ENCODE data around the gene C10orf95. TPM values are rescaled to one million over a fixed set of nuclear protein-coding genes. Genes with fewer than 3 reads are reported as not detected.
A peak's percentile ranks its signal among the peaks of the same experiment; 100 is the strongest.

Gene C10orf95
- total RNA-seq, 3 donors from 2014 or later (not counting 1 experiment from before 2014, with no cell fraction given), result 0.25 to 0.41 (median 0.35) TPM

GRCh38 chr10:102400598-102401341 lies 50.6 kb downstream of the C10orf95 start:
- no peaks in the 10 kb centered on the region for H3K27me3 Mint-ChIP-seq (ENCODE audit: low read depth in 2 of 2)
- 98% methylated on average over 22 of the region's 22 CpGs for WGBS (ENCODE audit: insufficient coverage)
- ATAC-seq (no peak), DNase-seq (peak in 1 of 2 donors; percentile 33)
- intact Hi-C loops (cut with micrococcal nuclease), result no loop called here
- H3K9me3 Mint-ChIP-seq, result no peaks in the 10 kb centered on the region
- peaks cover 34% of the 10 kb centered on the region for H3K4me1 ChIP-seq (ENCODE audit: control insufficient read depth, insufficient read depth, low read length)
- H3K9me3 ChIP-seq (ENCODE audit: control insufficient read depth, insufficient read depth, low read length), result no peaks in the 10 kb centered on the region
- H3K4me1 Mint-ChIP-seq, result peaks cover 13 to 27% of the 10 kb centered on the region in 2 donors
- no peak overlapping the region for H3K4me3 ChIP-seq (ENCODE audit: low read length)
- H3K27ac ChIP-seq (ENCODE audit: low read length), result no peak overlapping the region
- H3K36me3 ChIP-seq (ENCODE audit: control insufficient read depth, insufficient read depth, low read length), result peaks cover 42% of the 10 kb centered on the region
- peak overlapping the region; percentile 42 for H3K4me3 Mint-ChIP-seq
- peak overlapping the region in 1 of 2 donors; percentile 99 for H3K27ac Mint-ChIP-seq
- TF ChIP-seq CTCF (IDR thresholded peaks at IDR 0.05), result no peak
- no peaks in the 10 kb centered on the region for H3K36me3 Mint-ChIP-seq
- H3K27me3 ChIP-seq (ENCODE audit: control insufficient read depth, insufficient read depth, low read length), result no peaks in the 10 kb centered on the region

DNA sequence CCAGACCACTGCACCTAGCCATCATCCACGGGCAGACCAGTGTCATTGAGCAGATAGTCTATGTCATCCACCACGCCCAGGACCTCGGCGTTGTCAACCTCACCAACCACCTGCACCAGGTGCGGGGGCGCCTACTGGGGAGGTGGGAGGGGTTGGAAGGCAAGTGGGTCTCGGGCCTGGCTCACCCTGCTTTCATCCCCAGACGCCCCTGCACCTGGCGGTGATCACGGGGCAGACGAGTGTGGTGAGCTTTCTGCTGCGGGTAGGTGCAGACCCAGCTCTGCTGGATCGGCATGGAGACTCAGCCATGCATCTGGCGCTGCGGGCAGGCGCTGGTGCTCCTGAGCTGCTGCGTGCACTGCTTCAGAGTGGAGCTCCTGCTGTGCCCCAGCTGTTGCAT lies 51.3 kb downstream of the C10orf95 start:
- no peaks in the 10 kb centered on the region for H3K27me3 Mint-ChIP-seq (ENCODE audit: low read depth in 2 of 2)
- H3K4me3 ChIP-seq (ENCODE audit: low read length), result no peak overlapping the region
- H3K27ac ChIP-seq (ENCODE audit: low read length), result peak overlapping the region; percentile 56
- 93% methylated on average over 17 of the region's 17 CpGs for WGBS (ENCODE audit: insufficient coverage)
- H3K27ac Mint-ChIP-seq, result peak overlapping the region; percentile 99
- no peaks in the 10 kb centered on the region for H3K9me3 Mint-ChIP-seq
- H3K4me1 ChIP-seq (ENCODE audit: control insufficient read depth, insufficient read depth, low read length), result peaks cover 38% of the 10 kb centered on the region
- peaks cover 42% of the 10 kb centered on the region for H3K36me3 ChIP-seq (ENCODE audit: control insufficient read depth, insufficient read depth, low read length)
- intact Hi-C loops (cut with micrococcal nuclease), result no loop called here
- H3K4me1 Mint-ChIP-seq, result peaks cover 16 to 32% of the 10 kb centered on the region in 2 donors
- TF ChIP-seq CTCF (IDR thresholded peaks at IDR 0.05), result no peak
- peak overlapping the region; percentile 42 for H3K4me3 Mint-ChIP-seq
- DNase-seq (no peak), ATAC-seq (no peak)
- H3K27me3 ChIP-seq (ENCODE audit: control insufficient read depth, insufficient read depth, low read length), result no peaks in the 10 kb centered on the region
- no peaks in the 10 kb centered on the region for H3K36me3 Mint-ChIP-seq
- no peaks in the 10 kb centered on the region for H3K9me3 ChIP-seq (ENCODE audit: control insufficient read depth, insufficient read depth, low read length)

Other genes starting within 250 kb of the C10orf95 start
- not detected for gene ELOVL3, start 225.2 kb downstream of the C10orf95 start, total RNA-seq
- gene PITX3, start 210.0 kb downstream of the C10orf95 start, total RNA-seq, result not detected
- gene GBF1, start 206.0 kb downstream of the C10orf95 start, total RNA-seq, result 10 to 100 TPM; 48.2 to 52.5 (median 50.9) TPM
- 100 to 1,000 TPM; 201 to 264 (median 246) TPM for gene NFKB2, start 55.8 kb downstream of the C10orf95 start, total RNA-seq
- gene PSD, start 32.8 kb downstream of the C10orf95 start, total RNA-seq, result 1 to 10 TPM; 1.9 to 2.4 (median 2.1) TPM
- 10 to 100 TPM; 15.2 to 17.4 (median 15.5) TPM for gene FBXL15, start 30.7 kb downstream of the C10orf95 start, total RNA-seq
- gene CUEDC2, start 19.0 kb downstream of the C10orf95 start, total RNA-seq, result 10 to 100 TPM; 35.0 to 43.0 (median 37.7) TPM
- gene ACTR1A, start 51.2 kb upstream of the C10orf95 start, total RNA-seq, result 100 to 1,000 TPM; 101 to 129 (median 110) TPM
- gene SUFU, start 52.4 kb upstream of the C10orf95 start, total RNA-seq, result 10 to 100 TPM in 2 of 3 donors, 1 to 10 TPM in 1; 8.2 to 13.0 (median 11.5) TPM
- 10 to 100 TPM; 81.9 to 87.8 (median 86.2) TPM for gene TRIM8, start 192.9 kb upstream of the C10orf95 start, total RNA-seq